RPMI7951 (cell line): ENCODE results near the gene TCAP. TPM values are rescaled to one million over a fixed set of nuclear protein-coding genes. Genes with fewer than 3 reads are reported as not detected.
"Not testable (repeated sequence)": the region's sequence is repeated elsewhere in the genome, so short reads cannot be mapped to it uniquely, and the experiment has no call there.

Experiments
- DNase-seq: peaks from one replicate; pipeline ENCODE4 v3.0.0-alpha.2; 2012; ENCODE audit warnings: low read depth
- total RNA-seq: library from RNA; depleted of rRNA; stranded (reverse); fragments of >200 nt; shearing (Covaris generic); gene quantifications from 2 replicates; pipeline ENCODE4 v1.2.3, GENCODE V29; 2014

The TCAP gene
- total RNA-seq, 1 experiment from 2014 or later: 0.24 TPM

DNA sequence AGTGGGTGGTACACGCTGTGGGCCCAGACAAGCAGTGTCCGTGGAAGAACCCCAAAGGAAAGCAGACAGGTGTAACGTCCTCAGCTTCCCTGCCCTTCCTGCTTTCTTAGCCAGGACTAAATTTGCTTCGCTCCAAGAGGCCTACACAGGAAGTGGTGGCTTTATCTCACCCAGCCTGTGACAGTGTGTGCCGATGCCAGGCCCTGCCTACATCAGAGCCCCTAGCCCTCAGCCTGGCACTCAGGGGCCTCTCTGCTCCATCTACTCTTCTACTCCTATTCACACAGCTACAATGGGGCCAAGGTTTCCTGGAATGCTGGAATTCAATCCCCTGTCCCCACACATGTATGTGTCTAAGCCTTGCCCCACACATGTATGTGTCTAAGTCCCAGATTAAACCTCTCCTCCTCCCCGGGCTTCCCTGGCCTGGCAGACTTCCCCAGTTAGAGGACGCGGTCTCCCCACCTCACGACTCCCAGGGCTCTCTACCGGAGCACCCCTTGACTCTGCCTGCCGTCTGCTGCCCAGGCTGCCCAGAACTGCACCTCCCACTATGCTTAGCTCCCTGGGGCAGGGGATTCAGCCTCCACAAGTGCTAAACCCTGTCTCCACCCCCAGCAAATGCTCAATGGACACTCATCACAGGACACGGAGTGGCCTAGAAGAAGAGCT, 14.5 kb downstream of the TCAP start:
- no peak for DNase-seq

DNA sequence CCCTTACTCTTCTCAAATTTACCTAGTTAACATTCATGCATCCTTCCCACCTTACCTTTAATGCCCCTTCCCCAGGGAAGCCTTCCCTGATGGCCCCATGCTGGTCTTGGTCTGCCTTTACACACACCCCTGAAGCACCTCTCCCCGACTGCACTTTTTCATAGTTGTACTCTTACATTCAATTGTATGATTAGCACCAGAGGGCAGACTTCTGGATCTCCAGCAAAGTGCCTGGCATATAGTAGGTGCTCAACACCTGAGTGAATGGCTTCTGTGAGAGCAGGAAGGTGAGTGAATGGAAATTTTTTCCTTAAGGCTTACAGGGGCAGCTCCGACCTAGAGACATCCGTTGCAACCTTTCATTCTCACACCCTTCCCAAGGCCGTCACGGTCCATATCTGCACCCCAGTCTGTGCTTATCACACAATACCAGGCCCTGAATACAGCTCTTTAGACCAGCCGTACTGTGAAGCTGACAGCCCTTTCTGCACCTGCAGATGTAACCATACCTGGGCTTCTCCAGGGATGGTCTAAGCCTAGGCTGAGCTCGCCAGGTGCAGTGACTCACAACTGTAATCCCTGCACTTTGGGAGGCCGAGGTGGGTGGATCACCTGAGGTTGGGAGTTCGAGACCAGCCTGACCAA, 18.3 kb downstream of the TCAP start:
- no peak for DNase-seq

DNA sequence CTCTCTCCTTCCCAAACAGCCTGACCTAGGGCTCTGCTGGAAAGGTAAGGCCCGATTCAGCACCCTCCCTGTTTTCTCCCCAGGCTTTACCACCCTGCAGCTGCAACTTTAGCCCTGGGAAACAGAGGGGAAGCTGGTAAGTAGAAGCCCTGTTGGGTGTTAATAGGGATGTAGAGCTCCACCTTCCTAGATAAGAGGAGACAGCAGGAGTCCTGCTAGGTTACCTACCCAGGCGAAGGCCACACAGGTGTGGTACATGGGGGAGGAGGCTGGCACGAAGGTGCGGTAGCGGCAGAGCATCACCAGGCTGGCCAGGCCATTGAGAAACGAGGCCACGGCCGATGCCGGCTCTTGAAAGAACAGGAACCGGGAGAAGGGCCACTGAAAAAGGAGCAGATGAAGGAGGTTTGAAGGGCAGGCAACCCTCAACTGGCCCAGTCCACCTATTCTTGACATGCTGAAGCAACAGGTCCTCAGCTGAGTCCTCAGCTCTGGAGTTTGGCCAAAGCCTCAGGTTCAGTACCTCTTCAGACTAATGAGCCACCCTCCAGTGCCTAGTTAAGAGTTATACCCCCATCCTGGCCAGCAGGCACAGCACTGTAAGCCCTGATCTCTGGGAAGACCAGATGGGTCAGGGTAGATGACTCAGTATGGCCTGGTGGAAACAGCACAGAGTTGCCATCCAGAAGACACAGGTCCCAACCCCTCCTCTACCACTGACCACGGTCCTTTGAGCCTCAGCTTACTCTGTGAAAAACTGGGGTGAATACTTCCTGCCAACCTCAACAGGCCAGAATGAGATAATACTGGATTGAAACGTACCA, 19.4 kb downstream of the TCAP start:
- DNase-seq: no peak

DNA sequence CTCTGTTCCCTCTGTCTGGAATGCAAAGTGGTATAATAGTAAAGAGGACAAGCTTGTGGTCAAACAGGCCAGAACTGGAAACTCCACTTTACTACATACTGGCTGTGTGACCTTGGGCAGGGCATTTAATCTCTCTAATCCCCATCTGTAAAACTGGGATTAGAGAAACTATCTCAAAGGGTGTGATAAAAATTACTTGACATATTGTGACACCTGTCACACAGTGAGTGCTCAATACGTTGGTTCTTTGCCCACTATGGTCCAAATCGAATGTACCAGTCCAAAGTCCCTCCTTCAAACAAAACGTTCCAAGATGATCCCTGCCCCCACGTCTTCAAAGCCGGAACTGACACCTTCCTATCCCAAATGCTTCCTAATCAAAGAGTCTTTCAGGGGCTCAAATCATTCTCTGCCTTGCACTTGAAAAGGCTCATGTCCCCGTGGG, 22.0 kb downstream of the TCAP start:
- DNase-seq: no peak

DNA sequence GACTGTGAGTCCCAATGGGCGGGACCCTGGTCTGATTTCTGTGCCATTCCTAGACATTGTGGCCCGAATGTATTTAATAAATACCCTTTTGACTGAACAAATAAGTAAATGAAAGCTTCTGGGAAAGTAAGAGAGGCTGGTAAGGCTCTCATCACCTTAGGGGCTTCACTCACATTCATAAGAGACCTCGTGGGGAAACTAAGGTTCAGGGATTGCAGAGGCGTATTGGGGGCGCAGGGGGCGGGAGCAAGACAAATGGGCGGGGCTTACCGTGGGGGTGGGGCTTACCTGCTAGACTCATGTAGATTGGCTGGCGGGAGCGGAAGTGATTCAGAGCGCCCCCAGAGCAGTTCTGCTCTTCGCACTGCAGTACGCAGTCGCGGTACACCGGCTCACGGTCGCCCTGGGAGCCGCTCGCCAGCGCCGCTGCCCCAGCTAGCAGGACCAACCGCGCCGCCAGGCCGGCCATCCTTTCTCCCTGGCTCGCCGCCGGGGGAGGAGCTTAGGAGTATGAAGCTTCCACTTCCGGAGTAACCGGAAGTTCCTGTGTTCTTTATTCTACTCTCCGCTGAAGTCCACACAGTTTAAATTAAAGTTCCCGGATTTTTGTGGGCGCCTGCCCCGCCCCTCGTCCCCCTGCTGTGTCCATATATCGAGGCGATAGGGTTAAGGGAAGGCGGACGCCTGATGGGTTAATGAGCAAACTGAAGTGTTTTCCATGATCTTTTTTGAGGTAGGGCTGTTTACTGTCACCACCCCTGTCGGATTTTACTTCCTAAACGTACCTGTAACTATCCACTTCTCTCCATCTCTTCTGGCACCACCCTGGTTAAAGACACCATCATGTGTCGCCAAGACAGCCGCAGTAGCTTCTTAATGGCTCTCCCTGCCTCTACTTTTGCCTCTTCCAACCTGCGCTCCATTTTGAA, 22.7 kb downstream of the TCAP start, which contains the start of gene PGAP3:
TSS of gene PGAP3 (minus strand) at position 512 of the 929 bp plus-strand sequence. CDS start at position 469, 43 bp downstream.
- DNase-seq: peak; percentile 90

DNA sequence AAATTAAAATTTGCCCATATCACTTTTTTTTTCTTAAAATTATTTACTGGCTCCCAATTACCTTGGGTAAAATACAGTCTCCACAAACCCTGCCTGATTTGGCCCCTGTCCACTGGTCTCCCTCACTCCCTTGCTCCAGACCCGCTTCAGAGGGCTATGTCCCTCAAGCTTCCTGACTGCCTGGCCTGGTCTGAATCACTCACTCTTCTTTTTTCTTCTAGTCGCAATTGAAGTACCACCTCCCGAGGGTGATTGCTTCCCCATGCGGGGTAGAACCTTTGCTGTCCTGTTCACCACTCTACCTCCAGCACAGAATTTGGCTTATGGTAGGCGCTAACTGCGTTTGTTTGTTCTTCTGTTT, 23.3 kb downstream of the TCAP start:
- DNase-seq: no peak

DNA sequence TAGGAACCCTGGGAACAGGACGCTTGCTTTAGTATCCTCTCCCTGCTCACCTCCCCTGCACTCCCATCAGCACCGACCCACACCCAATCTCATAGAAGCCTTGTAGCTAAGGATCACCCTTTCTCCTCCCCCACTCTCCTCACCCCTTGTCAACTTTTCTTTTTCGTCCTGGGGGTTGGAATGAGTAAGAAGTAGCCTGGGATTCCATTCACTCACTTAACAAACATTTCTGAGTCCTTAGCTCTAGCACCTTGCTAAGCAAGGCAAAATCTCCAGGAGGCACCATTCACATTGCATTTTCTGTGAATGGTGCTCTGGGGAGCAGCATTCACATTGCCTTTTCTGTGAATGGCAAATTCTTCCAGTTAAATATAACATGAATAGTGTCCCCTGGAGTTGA, 23.8 kb downstream of the TCAP start:
- no peak for DNase-seq

DNA sequence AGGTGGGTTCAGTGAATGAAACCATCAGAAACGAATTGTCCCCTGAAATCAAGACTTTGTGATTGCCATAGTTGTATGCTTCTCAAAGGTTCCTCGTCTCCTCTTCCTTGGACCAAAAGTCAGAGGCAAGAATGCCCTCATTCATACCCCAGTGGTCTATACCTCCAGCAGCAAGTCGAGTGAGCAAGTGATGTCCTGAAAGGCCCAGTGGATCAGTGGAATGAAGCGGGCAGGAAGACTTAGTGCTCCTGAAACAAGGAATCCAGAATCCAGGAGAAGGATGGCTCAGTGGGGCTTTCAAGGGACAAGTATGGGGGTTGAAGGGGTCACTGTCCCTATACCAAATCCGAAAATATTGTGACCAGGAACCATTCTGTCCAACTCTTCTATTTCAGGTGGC, 29.4 kb downstream of the TCAP start:
- no peak for DNase-seq

DNA sequence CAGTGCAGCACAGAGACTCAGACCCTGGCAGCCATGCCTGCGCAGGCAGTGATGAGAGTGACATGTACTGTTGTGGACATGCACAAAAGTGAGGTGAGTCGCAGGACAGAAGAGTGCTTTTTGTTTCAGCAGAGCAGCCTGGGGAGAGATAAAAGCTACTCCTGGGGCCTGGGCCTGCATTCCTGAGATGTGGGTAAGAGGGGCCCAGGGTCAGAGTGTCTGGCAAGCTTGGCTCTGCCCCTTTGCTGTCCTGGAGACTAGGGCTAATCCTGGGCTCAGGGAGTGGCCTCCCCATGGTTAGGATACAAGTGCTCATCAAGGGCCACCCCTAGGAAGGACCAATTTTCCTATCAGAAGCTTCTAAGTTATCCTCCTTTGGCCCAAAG, 29.9 kb downstream of the TCAP start:
- no peak for DNase-seq

DNA sequence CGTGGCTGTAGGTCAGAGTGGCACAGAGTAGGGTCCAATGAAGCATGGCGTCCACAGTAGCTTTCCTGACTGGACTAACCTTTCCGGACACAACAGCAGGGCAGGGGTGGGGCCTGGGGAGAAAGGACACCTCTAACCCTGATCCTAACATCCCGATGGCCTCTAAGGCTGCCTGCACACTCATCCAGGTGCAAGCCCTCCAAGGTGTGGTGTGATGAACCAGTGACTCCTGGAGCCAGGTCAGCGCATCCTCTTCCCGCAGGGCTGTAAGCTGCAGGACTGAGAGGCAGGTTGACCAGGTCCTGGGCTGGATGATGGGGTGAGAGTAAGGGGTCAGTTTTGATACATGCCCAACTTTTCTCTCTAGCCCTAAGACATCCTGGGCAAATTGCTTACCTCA, 31.6 kb downstream of the TCAP start:
- DNase-seq: no peak

DNA sequence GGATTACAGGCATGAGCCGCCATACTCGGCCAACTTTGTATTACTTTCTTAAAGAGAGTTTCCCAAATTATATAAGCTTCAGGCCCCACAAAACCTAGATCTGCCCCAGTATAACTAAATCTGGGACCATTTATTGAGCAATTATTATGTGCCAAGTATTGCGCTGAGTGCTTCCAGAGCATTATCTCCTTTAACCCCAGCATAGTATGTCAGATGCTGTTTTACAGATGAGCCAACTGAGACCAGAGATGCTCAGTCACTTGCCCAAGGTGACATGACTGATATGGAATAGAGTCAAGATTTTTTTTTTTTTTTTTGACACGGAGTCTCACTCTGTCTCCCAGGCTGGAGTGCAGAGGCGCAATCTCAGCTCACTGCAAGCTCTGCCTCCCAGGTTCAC, 32.8 kb downstream of the TCAP start:
- DNase-seq: no peak

DNA sequence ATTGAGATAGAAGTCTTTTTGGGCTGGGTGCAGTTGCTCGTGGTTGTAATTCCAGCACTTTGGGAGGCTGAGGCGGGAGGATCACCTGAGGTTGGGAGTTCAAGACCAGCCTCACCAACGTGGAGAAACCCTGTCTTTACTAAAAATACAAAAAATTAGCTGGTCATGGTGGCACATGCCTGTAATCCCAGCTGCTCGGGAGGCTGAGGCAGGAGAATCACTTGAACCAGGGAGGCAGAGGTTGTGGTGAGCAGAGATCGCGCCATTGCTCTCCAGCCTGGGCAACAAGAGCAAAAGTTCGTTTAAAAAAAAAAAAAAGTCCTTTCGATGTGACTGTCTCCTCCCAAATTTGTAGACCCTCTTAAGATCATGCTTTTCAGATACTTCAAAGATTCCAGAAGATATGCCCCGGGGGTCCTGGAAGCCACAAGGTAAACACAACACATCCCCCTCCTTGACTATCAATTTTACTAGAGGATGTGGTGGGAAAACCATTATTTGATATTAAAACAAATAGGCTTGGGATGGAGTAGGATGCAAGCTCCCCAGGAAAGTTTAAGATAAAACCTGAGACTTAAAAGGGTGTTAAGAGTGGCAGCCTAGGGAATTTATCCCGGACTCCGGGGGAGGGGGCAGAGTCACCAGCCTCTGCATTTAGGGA, 34.1 kb downstream of the TCAP start:
- DNase-seq: not testable (repeated sequence)

DNA sequence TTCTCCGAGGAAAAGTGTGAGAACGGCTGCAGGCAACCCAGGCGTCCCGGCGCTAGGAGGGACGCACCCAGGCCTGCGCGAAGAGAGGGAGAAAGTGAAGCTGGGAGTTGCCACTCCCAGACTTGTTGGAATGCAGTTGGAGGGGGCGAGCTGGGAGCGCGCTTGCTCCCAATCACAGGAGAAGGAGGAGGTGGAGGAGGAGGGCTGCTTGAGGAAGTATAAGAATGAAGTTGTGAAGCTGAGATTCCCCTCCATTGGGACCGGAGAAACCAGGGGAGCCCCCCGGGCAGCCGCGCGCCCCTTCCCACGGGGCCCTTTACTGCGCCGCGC, 34.6 kb downstream of the TCAP start, which contains the start of gene ERBB2:
TSS of gene ERBB2 (plus strand) at position 247 of the 330 bp plus-strand sequence. CDS start 175 bp downstream, outside the sequence.
- peak; percentile 72 for DNase-seq

DNA sequence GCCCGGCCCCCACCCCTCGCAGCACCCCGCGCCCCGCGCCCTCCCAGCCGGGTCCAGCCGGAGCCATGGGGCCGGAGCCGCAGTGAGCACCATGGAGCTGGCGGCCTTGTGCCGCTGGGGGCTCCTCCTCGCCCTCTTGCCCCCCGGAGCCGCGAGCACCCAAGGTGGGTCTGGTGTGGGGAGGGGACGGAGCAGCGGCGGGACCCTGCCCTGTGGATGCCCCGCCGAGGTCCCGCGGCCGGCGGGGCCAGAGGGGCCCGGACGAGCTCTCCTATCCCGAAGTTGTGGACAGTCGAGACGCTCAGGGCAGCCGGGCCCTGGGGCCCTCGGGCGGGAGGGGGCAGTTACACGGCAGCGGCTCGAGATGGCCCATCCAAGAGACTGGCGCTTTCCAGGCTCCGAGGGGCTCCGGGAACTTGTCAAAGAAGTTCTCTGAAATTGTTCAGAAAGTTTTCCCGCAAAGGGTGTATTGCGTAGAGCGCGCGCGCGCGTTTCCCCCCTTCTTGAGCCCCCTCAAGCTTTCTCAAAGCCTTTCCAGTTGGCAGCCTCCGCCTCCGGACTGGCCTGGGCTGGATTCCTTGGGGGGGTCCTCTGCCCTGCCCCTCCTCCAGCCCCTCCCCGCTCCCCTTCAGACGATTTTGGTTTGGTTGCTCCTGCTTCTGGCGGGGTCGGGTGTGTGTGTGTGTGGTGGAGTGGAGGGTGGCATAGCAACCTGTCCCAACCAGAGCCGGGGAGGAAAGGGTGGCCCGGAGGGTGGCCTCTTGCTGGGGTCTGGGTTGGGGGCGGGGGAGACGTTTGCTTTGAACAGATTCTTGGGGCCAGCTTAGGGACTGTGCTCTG, 35.2 kb downstream of the TCAP start:
- no peak for DNase-seq

DNA sequence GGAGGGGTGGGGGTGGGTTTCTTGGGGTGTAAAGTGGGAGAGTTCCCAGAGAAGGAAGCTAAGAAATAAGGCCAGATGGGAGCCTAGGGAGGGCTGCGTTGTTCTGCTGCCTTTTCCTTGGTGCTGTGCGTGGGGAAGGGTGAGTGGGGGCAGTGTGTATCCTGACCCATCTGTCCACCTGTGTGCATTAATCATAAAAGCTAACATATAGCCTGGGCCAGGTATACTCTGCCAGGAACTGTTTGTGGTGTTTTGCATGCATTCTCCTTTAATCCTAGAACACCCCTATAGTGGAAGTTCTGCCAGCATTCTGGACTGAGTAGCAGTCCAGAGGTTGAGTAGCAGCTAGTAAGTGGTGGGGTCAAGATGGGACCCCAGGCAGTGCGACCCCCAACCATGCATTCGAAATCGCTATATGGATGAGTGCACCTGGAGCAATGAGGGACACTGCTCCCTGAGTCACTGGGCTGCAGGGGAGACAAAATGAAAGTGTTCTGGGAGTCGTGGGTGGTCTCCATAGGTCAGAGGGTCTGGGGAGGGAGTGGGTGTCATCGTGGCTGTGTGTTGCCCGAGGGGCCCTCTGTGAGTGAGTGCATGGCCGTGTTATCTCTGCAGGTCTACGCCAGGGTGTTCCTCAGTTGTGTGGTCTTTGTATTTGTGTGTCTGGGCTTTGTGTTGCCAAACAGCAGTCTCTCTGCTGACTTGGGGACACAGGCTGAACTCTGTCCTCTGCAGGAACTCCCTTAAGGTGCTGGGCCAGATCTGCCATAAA, 36.0 kb downstream of the TCAP start:
- DNase-seq: no peak

DNA sequence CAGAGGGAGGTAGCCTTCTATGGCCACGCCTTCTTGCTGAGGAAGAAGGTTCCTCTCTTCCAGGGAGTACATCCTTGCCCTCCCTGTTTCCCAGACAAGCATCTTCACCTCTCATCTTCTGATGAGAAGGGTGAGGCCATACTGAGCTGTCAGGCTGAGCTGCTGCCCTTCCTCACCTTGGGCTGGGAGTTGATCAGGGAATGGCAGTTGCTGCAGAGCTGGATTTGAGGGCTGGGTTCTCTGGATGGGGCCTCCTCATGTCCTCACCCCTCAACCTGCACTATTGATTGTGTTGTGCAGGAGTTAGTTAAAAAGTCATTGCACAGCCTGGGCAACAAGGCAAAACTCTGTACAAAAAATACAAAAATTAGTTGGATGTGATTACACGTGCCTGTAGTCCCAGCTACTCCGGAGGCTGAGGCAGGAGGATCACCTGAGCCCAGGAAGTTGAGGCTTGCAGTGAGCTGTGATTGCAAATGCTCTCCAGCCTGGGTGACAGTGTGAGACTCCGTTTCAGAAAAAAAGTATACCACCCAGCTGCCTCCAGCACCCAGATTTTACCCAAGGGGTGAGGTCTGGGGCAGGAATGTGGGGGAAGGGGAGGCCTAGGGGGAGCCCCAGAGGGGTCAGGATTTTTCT, 36.8 kb downstream of the TCAP start:
- no peak for DNase-seq

DNA sequence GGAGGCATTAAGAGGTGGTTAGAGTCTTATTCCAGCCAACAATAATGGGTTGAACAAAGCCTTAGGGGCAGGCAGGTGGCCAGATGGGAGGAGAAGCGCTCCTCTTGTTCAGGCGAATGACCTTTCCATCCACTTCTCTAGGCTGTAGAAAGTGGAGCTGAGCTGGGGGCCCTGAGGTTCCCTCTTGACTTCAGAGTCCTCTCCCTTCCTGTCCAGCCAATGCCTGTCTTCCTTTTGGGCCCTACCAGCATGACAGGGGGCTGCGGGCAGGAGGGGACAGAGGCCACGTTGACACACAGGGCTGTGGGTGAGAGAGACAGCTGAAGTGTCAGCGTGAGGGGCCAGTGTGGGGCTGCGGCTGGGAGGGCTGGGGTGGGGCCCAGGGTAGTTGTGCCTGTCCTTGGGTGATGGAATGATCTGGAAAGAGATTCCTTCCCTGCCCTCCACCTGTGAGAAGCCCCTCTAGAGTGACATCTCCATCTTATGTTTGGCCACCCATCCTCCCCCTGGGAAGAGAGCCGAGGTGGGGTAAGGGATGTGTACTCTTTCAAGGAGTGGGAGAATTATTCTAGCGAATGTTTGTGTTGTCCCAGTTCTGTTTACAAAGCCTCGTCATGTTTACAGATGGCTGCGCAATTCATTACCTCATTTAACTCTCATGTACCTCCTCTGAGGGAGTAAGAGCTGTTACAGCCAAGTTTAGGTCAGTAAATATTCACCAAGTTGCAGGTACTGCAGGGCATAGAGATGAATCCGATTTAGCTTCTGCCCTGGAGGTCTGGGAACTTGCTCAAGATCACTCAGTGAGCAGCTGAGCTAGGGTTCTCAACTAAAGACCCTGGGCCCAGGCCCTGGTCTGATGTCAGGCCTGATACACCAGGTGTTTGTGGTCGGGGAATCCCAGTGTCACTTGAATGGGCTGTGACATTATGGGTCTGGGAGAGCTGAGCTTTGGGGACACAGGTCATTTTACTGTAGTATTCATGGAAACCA, 38.0 kb downstream of the TCAP start:
- DNase-seq: no peak

DNA sequence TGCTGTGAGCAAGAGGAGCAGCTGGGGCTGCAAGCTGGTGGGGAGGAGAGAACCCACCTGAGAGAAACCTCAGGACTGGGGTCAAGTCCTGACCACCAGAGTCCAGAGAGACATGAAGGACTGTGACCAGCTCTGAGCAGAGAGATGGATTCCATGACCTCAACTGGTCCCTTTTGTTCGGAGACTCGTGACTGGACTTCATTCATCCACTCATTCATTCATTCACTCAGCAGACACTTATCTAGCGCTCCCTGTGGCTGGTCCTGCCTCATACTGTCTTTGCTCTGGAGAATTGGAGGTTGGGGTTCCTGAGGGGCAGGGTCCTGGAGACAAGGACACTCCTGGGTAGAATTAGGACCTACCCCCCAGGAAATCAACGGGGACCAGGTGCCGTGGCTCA, 38.8 kb downstream of the TCAP start:
- DNase-seq: no peak
